ENCODE measurements around the gene CFAP299.
A peak's percentile ranks its signal among the peaks of the same experiment; 100 is the strongest.
"Not testable (repeated sequence)": the region's sequence is repeated elsewhere in the genome, so short reads cannot be mapped to it uniquely, and the experiment has no call there.

CFAP299 gene

DNA sequence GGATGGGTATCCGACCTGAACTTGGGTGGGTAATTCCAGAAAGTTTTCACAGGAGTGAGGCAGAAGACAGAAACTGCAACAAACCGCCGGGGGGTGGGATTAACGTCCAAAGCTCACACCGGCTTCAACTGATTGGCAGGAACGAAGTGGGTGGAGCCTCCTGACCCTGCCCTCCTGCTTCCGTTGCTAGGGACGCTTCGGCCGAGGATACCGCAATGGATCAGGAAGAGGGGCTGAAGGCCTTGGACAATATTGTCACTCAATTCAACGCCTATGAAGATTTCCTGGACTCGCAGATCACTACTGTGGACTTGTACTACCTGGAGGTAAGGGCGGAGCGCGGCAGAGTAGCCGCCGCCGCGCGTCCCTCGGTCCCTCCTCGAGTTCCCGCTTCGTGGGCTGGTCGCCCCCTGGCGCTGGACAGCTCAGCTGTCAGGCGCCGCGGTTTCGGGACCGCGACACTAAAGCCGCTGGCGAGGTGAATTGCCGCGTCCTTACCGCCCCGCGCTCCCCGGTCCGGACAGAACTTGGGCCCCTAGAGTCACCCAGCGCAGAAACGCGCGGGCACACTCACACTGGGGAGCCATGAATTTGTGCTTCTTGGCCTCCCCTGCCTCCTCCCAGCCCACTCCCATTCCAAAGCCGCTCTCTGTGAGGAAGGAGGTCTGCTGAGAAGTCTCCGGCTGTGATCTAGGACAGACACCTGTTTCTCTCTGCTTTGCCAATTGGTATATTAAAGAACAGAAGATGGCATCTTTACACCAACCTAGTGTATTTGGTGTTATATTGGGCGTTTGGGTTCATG lies at the start of gene CFAP299:
CFAP299 (plus strand) TSS at position 177 of the 805 bp plus-strand sequence.
- peak; percentile 52 for DNase-seq

DNA sequence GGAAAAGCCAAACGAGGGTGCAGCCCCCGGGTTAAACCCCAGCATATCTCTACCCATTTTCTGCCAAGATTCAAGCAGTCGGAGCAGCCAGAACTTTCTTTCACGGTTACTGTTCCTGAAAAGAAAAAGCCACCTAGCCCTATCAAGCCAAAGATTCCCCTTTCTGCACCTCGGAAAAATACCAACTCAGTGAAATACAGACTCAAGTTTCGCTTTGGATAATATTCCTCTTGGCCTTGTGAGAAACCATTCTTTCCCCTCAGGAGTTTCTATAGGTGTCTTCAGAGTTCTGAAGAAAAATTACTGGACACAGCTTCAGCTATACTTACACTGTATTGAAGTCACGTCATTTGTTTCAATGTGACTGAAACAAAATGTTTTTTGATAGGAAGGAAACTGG lies 49.1 kb upstream of the CFAP299 start:
- no peak for DNase-seq

DNA sequence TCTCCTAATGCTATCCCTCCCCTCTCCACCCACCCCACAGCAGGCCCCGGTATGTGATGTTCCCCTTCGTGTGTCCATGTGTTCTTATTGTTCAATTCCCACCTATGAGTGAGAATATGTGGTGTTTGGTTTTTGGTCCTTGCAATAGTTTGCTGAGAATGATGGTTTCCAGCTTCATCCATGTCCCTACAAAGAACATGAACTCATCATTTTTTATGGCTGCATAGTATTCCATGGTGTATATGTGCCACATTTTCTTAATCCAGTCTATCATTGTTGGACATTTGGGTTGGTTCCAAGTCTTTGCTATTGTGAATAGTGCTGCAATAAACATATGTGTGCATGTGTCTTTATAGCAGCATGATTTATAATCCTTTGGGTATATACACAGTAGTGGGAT lies 44.9 kb upstream of the CFAP299 start:
- not testable (repeated sequence) for DNase-seq

DNA sequence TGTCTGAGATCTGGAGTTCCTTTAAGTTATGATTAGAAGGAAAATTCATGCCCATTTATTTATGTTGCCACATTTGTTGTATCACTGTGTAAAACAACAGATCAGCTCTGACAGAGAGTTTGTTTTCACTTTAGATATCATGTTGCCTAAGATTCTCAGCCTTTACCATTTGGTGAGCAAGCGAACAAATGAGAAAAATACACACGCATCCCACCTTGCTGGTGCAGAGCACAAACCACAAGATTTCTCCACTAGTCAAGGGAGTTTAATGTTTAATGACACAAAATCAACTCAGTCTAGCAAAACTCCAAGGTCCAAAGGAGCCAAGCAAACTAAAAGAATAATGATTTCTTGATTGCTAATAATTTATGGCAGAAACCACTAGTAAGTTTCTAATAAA lies 41.3 kb upstream of the CFAP299 start:
- no peak for DNase-seq

DNA sequence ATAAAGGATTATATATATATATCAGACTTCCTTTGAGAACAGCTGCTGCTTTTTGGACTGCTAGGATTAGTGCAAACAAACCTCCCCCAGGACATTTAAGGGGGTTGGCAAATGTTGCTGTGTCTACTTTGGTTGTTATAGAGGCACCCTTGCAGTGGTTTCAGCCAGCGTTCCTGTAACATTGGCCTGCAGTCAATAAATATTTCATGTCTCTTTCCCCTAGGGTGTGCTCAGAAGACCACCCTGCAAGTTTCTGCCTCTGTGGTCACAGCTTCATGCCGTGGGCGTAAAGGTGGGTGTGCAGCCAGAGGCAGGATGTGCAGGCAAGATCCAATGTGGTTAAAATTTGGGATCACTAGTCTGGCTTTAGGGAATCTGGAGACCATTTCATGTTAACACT lies 40.2 kb upstream of the CFAP299 start:
- DNase-seq: no peak

DNA sequence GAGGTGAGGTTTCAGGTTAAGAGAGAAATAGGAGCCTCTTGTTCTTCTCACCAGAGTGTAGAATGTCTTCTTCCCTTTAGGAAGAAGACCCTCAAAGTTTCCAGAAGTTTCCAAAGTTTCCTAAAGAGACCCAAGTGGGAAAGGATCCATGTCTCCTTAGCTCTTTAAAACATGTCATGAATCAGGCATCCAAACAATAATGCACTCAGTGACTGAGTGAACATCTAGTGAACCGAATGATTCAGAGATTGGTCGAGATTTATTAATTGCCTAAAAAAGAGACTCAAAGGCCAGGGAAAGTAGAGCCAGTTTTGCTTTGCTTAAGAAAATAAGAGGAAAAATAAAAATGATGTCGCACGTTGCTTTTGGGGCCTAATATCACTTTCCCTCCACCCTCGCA lies 39.7 kb upstream of the CFAP299 start:
- no peak for DNase-seq

DNA sequence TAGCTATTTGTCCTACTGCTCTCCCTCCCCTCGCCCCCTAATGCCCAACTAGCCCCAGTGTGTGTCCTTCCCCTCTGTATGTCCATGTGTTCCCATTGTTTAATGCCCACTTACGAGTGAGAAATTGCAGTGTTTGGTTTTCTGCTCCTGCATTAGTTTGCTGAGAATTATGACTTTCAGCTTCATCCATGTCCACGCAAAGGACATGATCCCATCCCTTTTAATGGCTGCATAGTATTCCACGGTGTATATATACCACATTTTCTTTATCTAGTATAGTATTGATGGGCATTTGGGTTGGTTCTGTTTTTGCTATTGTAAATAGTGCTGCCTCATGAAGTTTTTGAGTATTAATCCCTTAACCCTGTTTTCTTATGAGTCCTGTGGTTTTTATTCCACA lies 33.6 kb upstream of the CFAP299 start:
- no peak for DNase-seq

DNA sequence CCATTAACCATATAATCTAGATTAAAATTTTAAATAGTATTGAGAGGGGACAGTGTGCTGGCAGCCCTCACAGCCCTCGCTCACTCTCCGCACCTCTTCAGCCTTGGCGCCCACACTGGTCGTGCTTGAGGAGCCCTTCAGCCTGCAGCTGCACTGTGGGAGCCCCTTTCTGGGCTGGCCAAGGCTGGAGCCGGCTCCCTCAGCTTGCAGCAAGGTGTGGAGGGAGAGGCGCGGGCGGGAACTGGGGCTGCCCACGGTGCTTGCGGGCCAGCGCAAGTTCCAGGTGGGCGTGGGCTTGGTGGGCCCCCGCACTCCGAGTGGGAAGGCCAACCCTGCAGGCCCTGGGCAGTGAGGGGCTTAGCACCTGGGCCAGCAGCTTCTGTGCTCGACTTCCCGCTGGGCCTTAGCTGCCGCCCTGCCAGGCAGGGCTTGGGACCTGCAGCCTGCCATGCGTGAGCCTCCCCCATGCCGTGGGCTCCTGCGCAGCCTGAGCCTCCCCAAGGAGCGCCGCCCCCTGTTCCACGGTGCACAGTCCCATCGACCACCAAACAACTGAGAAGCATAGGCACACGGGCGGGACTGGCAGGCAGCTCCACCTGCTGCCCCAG lies 32.8 kb upstream of the CFAP299 start:
- no peak for DNase-seq

DNA sequence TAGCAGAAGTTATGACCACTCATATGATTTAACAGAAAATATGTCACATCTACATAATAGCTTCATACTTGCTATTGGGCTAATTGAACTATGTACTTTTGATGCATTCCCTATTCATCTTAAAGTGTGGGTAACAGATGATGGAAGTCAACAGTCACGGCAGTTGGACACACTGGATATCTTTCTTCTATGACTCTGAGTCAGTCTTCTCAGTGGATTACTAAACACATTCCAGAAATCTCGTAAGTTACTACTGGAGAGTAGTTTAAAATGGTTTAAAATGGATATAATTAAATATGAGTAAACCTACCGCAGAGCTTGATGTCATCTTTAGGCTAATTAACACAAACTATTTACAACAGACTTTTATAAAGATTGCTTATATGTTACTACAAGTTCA lies 30.1 kb upstream of the CFAP299 start:
- DNase-seq: no peak

DNA sequence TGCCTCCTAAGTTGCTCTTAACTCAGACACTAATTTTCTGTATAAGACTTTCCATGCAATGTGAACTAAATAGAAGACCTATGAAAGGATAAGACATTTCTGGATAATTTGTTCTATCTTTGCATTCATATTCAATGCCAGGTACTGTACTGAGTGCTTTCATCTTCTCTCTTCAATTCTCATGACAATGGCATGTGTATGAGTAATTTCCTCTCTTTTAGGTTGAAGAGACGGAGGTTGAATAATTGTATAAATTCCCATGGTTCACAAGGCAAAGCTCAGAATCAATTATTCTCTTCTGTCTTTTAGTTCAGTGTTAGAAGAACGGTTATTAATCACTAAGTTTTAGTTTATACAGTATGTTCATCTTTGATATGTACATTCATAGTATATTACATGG lies 29.3 kb upstream of the CFAP299 start:
- DNase-seq: no peak

DNA sequence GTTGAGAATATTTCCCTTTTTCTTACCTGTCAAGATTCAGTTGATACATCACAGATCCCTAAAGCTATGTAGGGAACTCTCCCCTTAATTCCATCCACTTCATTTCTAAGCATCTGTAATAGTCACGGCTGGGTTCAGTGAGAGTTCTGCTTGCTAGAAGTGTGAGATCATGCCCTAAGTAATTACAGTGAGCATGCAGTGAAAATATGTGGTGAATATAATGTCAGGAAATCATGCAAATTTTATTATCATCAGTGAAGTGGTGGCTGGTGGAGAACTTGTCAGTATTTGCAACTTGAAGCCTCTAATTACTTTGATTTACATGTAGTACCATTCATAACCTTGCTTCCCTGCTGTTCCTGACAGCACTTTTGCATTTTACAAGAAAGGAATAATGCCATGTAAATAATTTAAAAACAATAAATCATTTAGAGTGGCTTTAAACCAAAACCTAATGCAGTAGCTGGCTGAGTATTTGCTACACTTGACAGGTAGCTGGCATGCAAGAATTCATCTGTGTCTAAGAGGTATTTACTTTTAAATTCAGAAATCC lies 28.3 kb upstream of the CFAP299 start:
- DNase-seq: peak; percentile 98

DNA sequence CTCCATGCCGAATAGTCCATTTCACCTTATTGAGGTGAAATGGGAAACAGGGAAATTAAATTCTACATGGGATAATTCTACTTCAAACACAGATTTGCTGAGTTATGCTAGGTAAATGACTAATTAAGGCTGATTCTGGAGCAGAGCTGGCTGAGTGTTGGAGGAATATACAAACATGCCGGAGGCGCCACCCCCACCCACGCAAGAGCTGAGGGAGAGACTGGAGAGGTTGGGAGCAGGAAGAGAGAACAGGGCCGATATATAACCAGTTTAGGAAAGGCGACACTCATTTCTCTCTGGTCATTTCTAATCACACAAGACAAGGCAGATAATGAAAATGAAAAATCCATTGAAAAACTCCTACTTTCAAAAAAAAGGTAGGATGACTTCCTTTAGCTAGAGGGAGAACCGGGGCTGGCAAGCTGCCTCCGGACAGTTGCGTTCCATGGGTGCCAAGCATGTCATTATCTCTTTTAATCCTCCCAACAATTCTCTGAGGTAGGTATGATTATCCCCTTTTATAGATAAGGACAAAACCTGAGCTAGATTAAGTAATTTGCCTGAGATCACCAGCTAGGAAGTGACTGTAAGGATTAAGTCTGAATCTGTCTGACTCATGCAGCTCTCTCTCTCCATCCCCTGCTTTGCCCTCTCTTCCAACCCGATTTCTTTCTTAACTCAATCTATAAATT lies 27.6 kb upstream of the CFAP299 start:
- no peak for DNase-seq

DNA sequence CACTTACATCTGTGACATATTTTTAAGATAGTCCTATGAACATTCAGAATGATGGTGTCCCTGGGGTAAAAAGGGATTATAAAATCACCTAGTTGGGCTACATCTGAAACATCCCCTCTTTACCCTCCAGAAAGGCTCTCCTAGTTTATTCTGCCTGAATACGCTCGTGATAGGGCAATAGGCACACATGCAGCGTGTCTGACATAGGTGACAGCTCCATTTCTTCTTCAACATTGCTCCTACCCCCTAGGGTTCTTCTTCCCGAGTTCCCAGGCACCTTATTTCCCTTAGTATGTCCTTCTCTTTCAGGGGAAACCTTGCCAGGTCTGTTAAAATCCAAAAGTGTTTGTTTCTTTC lies 27.1 kb upstream of the CFAP299 start:
- no peak for DNase-seq

DNA sequence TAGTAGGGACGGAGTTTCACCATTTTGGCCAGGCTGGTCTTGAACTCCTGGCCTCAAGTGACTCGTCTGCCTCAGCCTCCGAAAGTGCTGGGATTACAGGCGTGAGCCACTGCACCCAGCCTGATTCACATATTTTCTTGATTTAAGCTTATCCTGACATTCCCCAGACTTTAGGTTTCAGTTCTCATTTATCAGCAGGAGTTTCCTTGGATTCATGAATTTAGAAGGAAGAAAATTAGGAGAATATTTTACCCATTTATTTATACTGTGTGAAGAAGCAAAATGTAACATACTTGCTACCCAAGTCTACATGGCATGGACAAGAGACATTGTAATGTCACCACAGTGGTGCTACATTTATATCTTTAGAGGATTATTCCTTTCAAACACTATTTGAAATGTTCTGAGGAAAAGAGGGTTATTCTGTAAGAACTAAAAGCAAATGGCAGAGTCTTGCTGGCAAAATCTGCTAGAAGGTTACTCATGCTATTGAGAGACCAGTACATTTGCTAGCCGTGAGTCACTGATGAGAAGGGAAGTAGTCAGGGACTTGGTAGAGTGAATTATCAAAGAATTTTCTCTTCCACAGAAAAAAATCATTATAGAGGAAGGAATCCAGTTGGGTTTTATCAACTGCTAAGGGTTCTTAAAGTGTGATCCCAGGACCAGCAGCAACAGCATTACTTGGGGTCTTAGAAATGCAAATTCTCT lies 26.1 kb upstream of the CFAP299 start:
- no peak for DNase-seq

DNA sequence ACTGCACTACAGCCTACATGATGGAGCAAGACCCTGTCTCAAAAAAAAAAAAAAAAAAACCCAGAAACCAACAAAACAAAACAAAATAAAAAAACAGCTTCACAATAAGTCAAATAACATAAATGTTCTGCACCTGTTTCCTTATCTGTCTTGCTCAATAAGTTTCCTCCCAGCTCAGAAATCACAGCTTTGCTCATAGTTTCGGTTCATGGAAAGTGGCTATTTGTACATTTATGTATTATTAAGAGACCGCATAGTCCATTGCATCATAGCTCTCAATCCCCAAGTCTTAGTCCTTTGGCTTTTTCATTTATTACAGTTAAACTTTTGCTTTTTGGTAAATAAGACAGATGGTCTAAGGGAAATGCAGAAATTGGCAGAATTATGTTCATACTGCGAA lies 24.4 kb upstream of the CFAP299 start:
- no peak for DNase-seq

DNA sequence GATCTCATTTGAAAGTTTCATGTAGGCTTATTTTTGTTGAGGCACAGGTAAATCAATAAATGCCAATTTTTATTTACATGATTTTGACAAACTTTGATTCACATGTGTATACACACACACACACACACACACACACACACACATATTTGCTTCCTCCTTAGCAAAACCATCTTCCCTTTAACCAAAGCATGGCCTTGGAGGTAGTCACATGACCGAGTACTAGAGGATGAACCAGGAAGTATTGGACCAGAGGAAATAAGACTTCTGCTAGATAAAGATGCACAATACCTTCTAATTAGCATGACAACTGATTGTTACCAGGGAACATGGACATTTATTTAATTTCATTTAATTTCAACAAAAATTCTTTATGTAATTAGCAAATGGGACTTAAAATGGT lies 23.4 kb upstream of the CFAP299 start:
- DNase-seq: no peak

DNA sequence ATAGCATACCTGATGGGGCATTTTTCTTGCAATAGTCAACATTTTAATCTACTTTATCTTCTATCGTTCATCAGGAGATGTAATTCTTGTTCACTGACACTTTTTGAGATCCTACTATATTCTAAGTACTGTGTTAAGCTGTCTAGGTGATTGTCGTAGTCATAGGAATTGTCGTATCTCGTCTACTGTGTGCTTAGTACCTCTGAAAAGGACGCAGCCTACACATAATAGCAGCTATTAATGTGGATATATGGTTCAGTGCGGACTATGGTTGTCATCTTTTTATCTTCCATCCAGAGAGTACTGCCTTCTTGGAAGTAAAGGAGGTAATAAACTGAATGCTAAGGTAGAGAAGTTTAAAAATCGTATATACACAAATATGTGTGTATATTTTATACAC lies 21.9 kb upstream of the CFAP299 start:
- DNase-seq: no peak

DNA sequence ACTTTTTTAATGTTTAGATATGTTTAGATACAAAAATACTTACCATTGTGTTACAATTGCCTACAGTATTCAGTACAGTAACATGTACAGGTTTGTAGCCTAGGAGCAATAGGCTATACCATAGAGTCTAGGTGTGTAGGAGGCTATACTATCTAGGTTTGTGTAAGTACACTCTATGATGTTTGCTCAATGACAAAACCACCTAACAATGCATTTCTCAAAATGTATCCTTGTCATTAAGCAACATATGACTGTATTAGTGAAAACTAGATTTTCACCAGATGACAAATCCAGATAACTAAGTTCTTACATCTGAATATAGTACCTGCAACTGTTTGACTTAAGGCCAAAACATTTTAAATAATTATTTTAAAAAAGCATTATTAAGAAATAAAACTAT lies 19.7 kb upstream of the CFAP299 start:
- DNase-seq: not testable (repeated sequence)

DNA sequence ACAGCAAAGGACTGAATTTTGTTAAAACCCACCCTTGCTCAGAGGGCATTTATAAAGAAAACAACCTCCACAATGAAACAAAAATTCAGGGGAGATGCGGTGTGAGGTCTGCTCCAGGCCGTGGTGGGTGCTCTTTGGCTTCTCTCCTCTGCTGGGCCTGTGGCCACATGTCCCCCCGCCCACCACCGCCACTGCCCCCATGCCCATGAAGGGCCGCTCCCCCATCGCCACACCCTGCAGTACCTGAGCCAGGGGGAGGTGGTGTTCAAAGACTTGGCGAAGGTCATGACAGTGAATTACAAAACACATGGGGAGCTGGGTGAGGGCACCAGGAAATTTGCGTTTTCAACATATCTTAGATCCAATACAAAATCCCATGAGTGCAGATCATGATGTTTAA lies 14.2 kb upstream of the CFAP299 start:
- DNase-seq: no peak

DNA sequence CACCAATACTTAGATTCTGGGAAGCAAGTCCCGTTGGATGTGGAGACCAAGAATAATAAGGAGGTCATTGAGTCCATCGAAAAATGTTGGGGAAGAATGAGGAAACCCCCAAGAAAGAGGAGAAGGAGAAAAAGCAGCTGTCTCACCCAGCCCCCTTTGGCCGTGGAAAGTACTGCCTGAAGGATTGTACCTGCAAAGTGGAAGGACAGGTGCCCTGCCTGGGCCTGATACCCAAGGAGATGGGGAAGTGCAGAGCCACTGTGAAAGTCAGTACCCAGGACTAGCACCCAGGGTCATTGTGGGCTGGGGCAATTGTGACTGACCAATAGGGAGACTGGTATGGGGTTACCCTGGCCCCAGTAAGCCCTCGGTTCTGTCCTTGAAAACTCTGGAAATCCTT lies 13.8 kb upstream of the CFAP299 start:
- DNase-seq: no peak

DNA sequence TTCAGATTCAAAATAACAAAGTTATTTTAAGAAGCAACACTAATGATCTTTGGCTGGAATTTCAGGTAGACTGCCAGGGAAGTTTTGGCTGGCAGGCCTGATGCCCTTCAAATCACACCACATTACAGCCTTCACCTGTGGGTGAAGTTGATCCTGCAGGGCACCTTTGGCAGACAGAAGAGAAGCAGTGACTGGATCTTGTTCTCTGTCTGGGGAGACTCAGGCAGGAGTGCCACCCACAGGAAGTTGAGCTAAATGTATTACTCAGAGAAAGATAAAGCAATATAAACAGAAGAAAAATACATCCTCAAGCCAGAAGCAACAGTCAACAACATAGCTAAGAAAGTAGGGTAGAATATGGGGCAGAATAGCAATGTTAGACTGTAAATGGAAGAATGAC lies 12.8 kb upstream of the CFAP299 start:
- no peak for DNase-seq

DNA sequence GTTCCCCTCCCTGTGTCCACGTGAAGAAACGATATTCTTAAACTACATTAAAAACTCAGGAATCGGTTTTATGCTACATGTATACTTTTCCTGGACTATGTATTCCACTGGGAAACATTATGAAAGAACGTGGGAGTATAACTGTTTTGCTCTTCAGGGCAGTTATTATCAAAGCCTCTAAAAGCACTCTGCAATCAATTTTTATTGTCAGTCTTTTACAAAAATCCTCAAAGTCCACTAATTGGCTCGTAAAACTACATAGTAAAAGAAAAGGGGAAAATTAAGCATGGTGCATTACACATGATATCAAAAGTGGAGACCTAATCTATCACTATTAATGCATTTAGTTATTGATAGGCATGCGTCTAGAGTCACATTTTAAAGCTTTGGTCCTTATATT lies 11.4 kb upstream of the CFAP299 start:
- no peak for DNase-seq

DNA sequence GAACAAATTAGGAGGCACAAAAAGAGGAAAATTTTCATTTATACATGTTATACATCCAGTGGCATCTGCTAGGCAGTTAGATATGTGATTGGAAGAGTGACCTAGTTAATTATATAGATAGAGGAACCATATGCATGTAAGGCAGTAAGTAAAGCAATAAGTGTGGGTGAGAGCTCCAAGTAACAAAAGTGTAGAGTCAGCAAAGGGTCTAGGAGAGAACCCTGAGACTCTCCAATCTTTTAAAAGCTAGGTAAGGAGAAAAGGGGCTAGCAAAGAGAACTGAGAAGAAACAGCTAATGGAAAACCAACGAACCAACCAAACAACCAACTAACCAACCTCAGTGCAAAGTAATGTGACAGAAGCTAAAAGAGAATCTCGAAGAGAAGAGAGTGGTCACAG lies 3.8 kb upstream of the CFAP299 start:
- DNase-seq: no peak
